22Rv1 (cell line): ENCODE results near the gene SV2C.

ENCODE experiments used
- CTCF ChIP-seq: fragments of 450-650 bp; IDR thresholded peaks from 2 replicates; pipeline ENCODE4 v1.5.1; 2017; ENCODE audit warnings: mild to moderate bottlenecking
- ZFX ChIP-seq: fragments of 450-650 bp; IDR thresholded peaks from 2 replicates; pipeline ENCODE4 v1.6.1; 2017; ENCODE audit warnings: antibody characterized with exemption, borderline replicate concordance

DNA sequence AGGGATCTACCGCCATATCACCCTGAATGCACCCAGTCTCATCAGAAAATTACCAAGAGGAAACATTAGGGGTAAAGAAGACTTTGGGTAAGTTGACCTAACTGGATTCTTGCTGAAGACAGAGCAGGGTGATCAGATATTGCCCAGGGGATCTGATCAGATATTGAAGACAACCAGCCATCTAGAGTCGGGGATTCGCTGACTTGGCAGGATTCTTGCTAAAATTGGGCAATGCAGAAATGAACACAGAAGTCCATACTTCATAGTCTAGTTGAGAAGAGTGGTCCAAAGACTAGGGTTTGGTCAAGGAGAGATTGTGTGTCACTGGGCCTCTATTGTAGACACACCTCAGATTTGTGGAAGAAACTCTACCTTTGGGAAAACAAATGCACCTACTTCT lies 107.2 kb downstream of the SV2C start:
- TF ChIP-seq CTCF = no peak
- no peak for TF ChIP-seq ZFX
